HEK293T (cell line): ENCODE data around the gene DNAJC3.
"Not testable (repeated sequence)": the region's sequence is repeated elsewhere in the genome, so short reads cannot be mapped to it uniquely, and the experiment has no call there.

Experiments
- BHLHE40 ChIP-seq: fragments of 450-650 bp; IDR thresholded peaks from 2 replicates; pipeline ENCODE4 v1.6.1; 2016; ENCODE audit warnings: mild to moderate bottlenecking, moderate library complexity, borderline replicate concordance
- ELF4 ChIP-seq: fragments of 450-650 bp; IDR thresholded peaks from 2 replicates; pipeline ENCODE4 v1.6.1; 2017; ENCODE audit warnings: antibody characterized with exemption
- FOXA1 ChIP-seq: fragments of 450-650 bp; IDR thresholded peaks from 2 replicates; pipeline ENCODE4 v1.6.1; 2016; ENCODE audit warnings: mild to moderate bottlenecking
- HDGF ChIP-seq: fragments of 450-650 bp; IDR thresholded peaks from 2 replicates; pipeline ENCODE4 v1.6.1; 2017; ENCODE audit warnings: antibody characterized with exemption, borderline replicate concordance
- LEF1 ChIP-seq: fragments of 450-650 bp; IDR thresholded peaks from 2 replicates; pipeline ENCODE4 v1.6.1; 2017; ENCODE audit warnings: mild to moderate bottlenecking, borderline replicate concordance
- PKNOX1 ChIP-seq: fragments of 450-650 bp; IDR thresholded peaks from 2 replicates; pipeline ENCODE4 v1.6.1; 2016
- SP1 ChIP-seq: fragments of 450-650 bp; IDR thresholded peaks from 2 replicates; pipeline ENCODE4 v1.6.1; 2017
- SUZ12 ChIP-seq: fragments of 450-650 bp; IDR thresholded peaks from 2 replicates; pipeline ENCODE4 v1.6.1; 2016; ENCODE audit warnings: mild to moderate bottlenecking
- ZNF384 ChIP-seq: fragments of 450-650 bp; IDR thresholded peaks from 2 replicates; pipeline ENCODE4 v1.6.1; 2016

- not testable (repeated sequence) for TF ChIP-seq FOXA1, BHLHE40, SP1, PKNOX1, ZNF384, SUZ12, LEF1, ELF4, HDGF
These were observed 9.7 kb upstream of the DNAJC3 start for GRCh38 chr13:95667235-95667634.
